RPMI7951 (cell line): ENCODE results near the gene MAD1L1. TPM values are rescaled to one million over a fixed set of nuclear protein-coding genes. Genes with fewer than 3 reads are reported as not detected.

ENCODE experiments used
- DNase-seq: peaks from one replicate; pipeline ENCODE4 v3.0.0-alpha.2; 2012; ENCODE audit warnings: low read depth
- total RNA-seq: library from RNA; depleted of rRNA; stranded (reverse); fragments of >200 nt; shearing (Covaris generic); gene quantifications from 2 replicates; pipeline ENCODE4 v1.2.3, GENCODE V29; 2014

MAD1L1 gene
- total RNA-seq, 1 experiment from 2014 or later = 133 TPM

DNA sequence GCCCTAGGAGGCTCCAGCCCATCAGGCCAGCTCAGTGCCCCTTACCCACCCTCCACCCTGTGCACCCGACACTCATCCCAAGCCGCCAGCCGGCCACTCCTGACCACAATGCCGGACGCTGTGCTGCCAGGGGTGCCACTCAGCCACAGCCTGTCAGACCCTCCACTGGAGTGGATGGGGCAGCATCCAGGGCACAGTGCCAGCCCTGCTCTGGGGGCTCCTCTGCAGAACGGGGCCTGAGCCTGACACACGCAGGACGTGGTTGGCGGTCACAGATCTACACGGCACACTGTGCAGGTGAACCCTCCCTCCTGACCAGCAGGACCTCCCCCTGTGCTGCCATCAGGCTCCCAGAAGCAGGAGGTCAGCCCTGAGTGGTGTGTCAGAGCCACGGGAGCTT lies 114.7 kb downstream of the MAD1L1 start:
- no peak for DNase-seq

DNA sequence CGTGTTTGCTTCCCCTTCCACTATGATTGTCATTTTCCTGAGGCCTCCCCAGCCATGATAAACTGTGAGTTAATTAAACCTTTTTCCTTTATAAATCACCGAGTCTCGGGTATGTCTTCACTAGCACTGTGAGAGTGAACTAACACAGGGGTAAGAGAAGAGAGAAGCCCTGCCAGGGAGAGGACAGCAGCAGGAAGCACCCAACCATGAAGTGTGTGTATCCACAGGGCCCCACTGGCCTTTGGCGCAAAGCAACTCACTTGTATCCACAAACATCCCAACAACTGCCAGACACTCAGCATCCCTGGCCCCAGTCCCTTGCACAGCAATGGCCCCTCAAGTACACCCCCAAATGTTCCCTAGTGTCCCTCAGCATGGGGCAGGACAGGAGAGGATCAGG lies 115.1 kb downstream of the MAD1L1 start:
- no peak for DNase-seq

DNA sequence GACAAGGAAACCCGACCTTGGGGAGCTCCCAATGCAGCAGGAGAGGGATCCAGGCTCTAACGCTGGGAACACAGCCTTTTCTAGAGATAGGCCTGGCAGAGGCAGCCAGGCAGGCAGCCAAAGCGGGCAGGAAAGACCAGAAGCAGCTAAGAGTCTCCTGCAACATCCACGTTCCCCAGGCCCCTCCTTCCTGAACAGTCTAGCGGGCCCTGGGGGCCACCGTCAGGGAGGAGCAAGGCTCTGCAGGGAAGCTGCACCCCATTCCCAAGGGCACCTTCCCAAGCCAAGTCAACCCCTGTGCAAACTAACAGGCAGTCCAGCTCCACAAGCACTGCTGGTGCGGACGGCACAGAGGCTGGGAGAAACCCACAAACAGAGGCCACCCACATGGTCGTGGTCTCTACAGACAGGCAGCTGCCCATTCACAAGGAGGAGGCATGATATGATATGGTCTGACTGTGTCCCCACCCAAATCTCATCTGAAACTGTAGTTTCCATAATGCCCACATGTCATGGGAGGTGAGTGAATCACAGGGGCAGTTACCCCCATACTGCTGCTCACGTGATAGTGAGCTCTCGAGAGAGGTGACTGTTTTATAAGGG lies 115.7 kb downstream of the MAD1L1 start:
- peak; percentile 58 for DNase-seq

DNA sequence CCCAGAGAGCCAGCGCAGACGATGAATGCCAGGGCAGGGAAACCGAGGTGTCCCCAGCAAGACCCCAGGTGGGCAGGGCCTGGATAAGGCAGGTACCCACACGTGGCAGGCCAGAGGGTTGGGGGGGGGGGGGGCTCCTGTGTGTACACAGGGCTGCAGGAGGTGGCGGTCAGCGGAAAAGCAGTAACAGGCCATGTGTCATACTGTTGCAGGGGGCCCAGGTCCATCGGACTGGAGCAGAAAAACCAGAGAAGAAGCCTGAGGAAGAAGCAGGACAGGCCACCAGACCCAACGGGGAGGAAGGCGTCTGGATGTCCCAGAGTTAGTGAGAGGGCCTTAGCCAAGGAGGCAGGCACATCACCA lies 116.3 kb downstream of the MAD1L1 start:
- DNase-seq = no peak

DNA sequence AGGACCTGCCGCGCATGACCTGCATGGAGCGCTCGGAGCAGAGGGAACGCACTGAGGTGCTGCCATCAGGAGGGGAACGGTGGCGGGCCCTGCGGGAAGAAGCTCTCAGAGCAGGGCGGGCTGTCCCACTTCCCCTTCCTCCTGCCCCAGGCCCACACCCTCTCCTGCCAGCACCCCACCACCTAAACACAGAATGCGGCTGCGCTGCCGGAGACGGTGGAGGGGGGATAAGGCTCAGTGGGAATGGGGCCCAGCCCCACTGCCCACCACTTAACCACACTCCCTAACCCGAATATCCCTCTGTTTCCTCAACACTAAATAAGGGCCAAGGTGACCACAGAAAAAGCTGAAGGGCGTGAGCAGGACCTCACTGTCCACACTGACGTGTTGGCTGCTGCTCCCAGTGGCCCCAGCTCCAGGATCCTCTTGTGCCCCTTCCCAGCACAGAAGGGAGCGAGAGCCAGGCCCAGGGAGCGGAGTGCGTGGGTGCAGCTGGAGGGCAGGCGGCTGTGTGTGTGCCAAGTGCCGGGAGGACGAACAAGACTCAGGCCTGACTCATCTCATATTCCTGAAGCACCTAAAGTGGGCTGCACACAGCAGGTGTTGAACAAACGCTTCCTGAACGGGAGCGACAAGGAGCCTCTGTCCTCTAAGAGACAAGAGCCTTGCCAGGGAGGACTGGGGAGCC lies 116.8 kb downstream of the MAD1L1 start:
- DNase-seq = peak; percentile 82

DNA sequence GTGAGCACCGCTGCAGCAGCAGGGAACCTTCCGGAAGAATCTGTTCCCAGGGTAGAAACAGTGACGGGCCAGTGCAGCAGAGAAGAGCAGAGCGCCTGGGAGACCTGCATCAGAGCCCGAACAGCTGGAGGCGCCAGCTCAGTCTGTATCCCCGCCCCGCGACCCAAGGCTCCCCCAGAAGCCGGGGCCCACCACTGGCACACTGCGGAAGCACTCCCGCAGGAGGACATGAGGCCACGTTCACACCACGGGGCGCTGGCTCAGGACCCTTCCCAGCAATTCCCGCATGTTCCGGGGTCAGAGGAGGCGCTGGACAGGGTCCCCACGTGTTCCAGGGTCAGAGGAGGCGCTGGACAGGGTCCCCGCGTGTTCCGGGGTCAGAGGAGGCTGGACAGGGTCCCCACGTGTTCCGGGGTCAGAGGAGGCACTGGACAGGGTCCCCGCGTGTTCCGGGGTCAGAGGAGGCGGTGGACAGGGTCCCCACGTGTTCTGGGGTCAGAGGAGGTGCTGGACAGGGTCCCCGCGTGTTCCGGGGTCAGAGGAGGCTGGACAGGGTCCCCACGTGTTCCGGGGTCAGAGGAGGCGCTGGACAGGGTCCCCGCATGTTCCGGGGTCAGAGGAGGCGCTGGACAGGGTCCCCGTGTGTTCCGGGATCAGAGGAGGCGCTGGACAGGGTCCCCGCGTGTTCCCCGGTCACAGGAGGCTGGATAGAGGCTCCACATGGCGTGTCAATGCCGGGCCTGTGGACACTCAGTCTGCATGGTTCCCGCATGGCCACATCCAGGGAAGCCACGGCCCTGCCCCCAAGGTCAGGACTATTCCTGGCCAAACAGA lies 117.6 kb downstream of the MAD1L1 start:
- no peak for DNase-seq

DNA sequence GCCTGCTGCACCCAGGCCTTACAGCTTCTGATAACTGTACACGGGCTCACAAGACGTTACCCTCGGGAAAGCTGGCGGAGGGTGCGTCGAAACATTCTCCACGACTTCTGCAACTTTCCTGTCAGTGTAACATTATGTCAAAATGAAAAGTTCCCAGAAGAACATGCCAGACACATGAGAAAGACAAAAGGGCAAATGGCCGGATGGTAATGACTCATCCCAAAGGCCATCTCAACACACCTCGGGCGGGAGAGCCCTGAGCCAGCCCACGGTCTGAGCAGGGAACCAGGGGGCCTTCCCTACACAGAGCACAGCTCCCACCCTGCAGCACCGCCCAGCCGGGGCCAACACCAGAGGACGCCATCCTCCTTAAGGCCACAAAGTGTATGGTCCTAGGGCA lies 118.7 kb downstream of the MAD1L1 start:
- DNase-seq = peak; percentile 91

DNA sequence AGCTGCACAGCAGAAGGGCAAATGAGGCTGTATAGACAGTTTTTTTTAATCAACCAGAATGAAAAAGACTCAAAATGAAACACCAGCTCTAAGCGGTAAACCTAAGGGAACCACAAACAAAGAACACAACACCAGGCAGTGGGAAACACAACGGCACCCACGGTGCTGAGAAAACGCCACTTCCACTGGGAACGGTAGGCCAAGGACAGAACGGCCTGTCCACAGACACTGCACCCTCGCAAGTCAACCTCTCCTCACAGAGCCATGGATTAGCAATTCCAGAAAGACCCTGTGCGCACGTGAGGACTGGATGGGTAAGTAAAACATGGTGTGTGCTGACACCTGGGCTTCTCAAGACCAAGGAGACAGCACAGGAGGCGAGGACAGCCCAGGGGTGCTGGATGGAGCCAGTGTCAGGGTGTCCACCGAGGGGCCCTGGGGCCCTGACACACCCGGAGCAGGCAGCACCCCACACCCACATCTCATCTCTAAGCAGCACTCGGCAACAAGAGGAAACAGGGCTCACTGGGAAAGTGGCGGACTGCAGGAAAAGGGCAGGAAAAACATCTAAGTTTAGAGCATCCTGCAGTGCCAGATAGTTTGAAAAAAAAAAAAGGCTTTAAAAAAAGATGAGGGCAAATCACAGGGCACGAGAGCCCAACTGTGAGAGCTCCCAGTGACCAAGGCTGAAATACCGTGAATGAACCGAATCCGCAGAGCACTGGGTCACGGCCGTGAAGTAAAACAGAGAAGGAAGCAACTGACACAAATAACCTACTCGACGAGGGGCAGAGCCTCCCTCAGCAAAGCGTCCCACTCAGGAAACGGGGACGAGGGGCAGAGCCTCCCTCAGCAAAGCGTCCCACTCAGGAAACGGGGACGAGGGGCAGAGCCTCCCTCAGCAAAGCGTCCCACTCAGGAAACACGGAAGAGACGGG lies 120.2 kb downstream of the MAD1L1 start:
- DNase-seq = no peak

DNA sequence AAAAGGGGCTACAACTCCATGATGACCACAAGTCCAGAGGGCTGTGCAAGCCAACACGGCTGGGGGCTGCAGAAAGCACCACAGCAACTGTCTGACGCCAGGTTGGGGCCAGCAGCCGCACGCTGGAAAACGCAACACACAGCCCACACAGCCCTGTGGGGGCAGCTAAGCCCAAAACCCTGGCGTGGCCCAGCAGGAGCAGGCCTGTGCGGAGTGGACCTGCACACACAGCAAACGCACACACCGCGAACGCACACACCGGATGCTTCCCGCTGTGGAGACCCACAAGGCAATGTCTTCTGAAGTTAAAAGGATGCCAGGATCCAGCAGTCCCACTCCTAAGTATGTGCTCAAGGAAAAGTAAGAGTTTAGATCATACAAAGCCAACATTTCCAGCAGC lies 121.2 kb downstream of the MAD1L1 start:
- no peak for DNase-seq

DNA sequence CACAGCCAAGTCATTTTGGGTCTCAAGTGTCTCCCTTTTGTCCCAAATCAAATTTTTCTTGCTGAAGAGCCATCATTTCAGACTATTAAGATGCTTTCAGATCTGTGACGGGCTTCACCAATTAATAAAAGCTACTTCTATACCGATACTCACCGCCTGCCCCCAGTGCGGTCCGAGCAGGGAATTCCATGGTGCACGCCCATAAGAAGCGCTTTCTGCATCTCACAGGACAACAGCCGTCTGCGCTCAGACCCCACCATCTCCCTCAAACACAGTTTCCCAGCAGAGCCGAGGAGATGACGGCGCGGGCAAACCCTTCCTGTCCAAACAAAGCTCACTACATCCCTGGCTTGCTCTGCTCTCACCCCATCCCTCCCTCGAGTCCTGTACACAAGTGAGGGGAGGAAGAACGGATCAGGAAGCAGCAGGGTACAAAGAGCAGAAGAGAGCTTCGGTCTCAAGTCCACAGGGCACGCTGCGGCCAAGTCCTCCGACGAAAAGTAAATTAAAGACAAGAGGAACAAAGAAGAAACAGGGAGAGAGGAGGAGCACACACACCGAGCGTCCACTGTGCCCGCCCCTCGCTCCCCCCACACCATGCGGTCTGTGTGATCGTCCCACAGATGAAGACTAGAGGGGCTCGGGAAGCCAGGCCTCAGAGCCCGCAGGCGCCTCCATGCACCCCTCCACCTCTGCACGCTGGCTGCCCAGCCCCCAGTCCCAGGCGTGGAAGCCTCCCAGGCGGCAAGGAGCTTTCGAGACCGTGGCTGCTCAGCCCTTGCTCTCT lies 121.9 kb downstream of the MAD1L1 start:
- DNase-seq = no peak

DNA sequence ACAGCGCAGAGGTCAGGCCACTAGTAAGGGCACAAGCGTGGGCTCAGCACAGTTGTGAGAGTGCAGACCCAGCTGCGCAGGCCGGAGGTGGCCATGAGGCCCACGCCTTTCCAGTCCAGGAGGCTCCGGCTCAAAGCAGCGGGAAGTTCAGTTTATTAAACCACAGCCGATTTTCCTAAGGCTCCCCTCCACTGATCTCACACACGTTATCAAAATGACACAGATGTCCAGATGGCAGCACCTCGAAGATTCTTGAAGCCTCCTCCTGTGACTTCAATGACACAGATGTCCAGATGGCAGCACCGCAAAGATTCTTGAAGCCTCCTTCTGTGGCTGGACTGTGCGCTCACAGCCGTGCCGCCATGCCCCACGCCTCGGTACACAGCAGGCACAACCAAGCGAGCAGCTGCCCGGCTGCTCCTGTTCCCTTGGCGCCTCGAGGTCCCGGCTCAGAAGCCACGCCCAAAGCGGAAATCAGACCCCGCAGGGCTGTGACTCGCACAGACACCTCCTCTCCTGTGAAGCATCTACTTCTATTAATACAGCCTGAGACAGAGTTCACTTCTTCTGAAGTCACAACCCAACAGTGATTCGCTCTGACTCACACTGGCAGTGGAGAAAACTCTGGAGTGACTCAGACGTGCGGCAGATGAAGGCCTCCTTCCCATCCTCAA lies 122.7 kb downstream of the MAD1L1 start:
- DNase-seq = peak; percentile 96

DNA sequence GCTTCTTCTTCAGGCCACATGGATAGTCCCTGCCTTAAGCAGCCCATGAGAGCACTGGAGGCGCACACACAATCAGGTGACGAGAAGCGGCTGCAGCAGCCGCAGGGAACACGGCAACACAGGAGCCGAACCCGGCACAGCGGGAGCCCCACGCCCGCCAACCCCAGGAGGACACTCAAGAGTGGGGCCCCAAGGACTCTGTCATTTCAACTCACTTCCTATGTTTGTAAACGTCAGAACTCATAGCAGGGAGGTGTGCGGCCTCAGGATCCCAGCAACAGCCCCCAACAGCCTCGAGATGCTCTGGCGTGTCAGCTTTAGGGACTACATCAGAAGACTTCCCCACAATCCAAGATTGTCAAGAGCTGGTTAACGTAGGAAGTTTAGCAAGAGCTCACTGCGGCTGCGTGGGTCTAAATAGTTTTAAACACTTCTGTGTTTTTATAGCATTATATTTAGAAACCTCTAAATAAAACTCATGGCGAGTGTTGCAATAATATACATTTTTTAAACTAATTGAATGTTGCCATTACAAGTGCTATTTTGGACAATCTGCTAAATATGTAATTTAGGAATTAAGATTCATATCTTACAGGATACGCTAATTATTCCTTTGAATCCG lies 123.4 kb downstream of the MAD1L1 start:
- DNase-seq = no peak

DNA sequence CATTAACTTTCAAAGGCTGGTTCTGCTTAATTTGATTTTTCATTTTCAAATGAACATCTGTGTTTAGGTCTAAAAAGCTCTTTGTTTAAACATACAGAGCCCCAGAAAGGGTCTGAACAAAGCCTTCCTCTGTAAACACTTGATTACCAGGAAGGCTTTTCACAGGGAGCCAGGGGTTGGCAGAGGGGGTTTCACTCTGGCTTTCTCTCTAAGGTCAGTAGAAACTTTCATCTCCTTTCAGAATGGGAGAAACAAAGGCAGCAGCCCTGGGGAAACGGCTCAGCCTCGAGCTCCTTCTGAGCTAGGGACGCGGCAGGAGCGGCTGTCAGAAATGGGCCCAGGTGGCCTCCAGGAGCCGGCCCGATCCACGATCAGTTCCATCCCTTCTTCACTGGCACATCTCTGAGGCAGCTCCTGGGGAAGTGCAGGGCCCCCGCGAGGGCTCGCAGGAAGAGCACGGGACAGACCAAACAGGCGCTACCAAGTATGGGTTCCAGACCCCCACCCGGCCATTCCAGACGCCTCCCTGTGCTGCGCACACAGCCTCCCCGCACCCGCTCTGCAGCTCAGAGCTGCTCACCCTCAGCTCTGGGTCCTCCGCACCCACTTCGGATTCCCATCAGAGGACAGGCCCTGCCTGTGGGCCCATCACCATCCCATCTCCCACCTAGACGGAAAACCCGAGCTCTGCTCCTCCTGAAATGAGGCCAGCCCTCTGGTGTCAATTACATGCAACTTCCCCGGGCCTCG lies 124.1 kb downstream of the MAD1L1 start:
- peak; percentile 39 for DNase-seq

DNA sequence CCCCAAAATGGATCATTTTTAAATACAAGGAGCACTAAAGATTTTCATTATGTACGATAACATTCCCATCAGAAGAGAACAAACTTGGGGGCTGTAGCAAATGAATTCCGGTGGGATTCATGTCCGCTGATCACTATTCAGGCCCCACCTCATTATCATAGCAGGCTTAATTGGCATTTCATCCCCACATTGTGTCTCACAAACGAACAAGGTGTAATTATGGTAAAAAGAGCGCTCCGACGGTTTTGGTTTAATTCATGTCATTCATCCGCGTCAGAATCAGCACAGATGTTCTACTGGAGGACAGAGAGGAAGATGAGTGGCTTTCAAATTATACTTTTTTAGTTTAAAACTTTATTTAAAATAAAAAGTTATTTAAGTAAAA lies 124.7 kb downstream of the MAD1L1 start:
- no peak for DNase-seq

DNA sequence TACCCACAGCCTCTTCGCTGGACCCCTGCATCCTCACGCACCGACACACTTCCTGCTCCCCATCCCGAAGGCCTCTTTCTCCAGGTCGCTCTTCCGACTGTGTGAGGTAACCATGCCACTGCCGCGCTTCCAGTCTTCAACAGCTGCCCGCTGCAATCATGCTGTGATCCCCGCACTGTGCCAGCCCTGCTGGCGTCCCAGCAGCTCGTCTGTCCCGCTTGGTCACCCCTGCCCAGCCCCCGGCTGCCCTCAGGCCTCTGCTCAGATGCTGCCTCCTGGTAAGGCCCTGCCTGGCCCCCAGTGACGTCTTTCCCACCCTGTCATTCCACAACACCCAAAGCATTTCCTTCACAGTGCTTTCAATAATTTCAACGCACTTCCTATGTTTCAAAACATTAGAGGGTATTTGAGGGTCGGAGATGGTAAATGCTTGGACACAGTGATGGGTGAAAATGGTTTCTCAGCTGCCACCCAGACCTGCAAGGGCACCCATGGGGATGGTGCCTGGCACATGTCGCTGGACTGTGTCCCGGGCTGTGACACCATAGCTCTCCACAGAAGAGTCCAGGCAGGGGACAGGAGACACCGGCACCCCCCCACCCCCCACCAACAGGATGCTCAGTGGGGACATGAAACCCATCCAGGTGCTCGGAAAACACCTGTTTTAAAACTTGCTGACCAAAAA lies 125.2 kb downstream of the MAD1L1 start:
- DNase-seq = peak; percentile 88

DNA sequence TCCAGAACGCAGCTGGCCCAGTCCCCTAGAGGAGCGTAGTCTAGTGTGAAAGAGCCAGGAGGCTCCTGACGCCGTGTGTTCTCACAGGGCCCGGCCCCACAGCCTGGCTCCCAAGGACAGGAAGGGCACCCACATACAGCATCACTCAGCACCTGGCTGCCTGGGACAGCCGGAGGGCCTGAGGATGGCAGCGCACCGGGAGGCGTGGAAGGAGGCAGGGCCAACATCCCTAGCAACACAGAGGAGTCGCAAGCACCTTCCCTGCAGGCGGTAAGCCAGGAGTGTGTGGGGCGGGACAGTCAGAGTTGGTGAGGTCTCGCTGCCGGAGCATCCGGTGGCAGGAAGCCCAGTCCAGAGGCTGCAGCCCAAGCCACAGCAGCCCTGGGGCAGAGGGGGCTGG lies 125.8 kb downstream of the MAD1L1 start:
- peak; percentile 94 for DNase-seq

DNA sequence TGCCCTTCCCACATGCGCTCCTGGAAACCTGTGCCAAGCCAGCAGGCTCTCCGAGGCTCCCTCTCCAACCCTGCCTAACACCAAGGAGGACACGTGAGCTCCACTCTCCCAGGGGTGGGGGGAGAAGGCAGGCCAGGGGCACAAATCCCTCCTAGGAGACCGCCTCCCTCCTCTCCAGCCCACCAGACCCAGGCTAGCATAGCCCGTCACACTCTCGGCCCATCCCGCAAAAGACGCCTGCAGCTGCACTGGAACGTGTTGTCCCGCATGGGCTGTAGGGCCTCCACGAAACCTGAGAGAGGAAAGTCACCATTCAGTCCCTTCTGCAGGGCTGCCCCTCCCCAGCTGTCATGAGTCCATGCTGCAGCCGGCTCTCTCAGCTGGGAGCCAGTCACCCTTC lies 126.3 kb downstream of the MAD1L1 start:
- no peak for DNase-seq

DNA sequence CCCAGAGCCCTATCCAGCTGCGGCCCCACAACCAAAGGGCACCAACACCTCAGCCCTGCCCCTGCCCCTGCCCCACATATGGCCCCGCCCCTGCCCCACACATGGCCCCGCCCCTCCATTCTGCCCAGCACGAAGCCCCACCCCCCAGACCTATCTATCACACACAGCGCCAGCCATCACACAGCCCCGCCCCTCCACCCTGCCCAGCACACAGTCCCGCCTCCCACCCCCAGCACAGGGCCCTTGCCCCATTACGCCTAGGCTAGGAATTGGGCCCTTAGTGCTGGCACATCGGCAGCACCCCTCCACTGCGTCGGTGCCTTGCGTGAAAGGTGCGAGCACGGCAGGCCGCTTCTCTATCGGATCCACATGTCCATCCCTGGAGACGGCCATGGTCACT lies 126.8 kb downstream of the MAD1L1 start:
- DNase-seq = no peak

DNA sequence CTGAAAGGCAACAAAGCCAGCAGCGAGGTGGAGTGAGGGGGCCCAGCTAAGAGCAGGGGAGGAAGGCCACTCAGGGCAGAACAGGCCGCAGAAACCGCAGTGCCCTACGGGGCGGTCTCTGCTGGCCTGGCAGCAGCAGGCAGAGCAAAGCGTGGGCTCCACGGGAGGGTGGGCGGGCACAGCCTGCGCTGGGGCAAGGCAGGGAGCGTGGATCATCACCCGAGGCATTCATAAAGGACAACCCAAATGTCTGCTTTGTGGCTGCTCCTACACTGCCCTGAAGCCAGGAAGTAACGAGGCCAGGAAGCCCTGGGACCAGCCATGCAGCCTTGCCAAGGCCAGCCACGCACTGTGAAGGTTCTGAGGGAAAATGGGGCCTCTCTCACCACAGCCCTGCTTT lies 127.5 kb downstream of the MAD1L1 start:
- DNase-seq = peak; percentile 85
